Mesenchymal stem cell (in vitro differentiated cells and primary cell): ENCODE results near the gene SCN8A.

Experiments
- DNase-seq: peaks from one replicate; pipeline ENCODE4 v3.0.0-alpha.2; 2013
- H2AFZ ChIP-seq: one replicate; pipeline ENCODE4 v1.6.1; 2013; ENCODE audit warnings: low read depth, mild to moderate bottlenecking, control low read depth, inconsistent platforms, low read length, moderate library complexity
- H2AK5ac ChIP-seq: 2 replicates; pipeline ENCODE4 v1.6.1; 2013; ENCODE audit warnings: low read length, moderate library complexity, mild to moderate bottlenecking, inconsistent platforms; ENCODE audit not compliant: severe bottlenecking
- H2BK120ac ChIP-seq: one replicate; pipeline ENCODE4 v1.6.1; 2013; ENCODE audit warnings: low read depth, mild to moderate bottlenecking, inconsistent platforms, low read length, moderate library complexity
- H2BK12ac ChIP-seq, 2 experiments: one replicate each; pipeline ENCODE4 v1.6.1; 2013; ENCODE audit warnings: inconsistent platforms in 2 of 2, low read length in 2 of 2, mild to moderate bottlenecking in 2 of 2, moderate library complexity in 2 of 2, control low read depth in 1 of 2
- H2BK15ac ChIP-seq: one replicate; pipeline ENCODE4 v1.6.1; 2013; ENCODE audit warnings: mild to moderate bottlenecking, low read depth, inconsistent platforms; ENCODE audit not compliant: poor library complexity, severe bottlenecking
- H2BK5ac ChIP-seq: 2 replicates; pipeline ENCODE4 v1.6.1; 2013; ENCODE audit warnings: low read depth, mild to moderate bottlenecking, low read length, control low read depth, inconsistent platforms; ENCODE audit not compliant: poor library complexity, severe bottlenecking
- H3K14ac ChIP-seq, 2 experiments: one replicate each; pipeline ENCODE4 v1.6.1; 2013; ENCODE audit warnings: inconsistent platforms in 2 of 2, low read length in 2 of 2, control low read depth in 1 of 2, mild to moderate bottlenecking in 1 of 2, moderate library complexity in 1 of 2
- H3K18ac ChIP-seq, 2 experiments: one replicate each; pipeline ENCODE4 v1.6.1; 2013; ENCODE audit warnings: inconsistent platforms in 2 of 2, low read length in 2 of 2, control low read depth in 1 of 2, low read depth in 1 of 2, mild to moderate bottlenecking in 1 of 2
- H3K23ac ChIP-seq, 2 experiments: one replicate each; pipeline ENCODE4 v1.6.1; 2013; ENCODE audit warnings: inconsistent platforms in 2 of 2, low read length in 2 of 2, mild to moderate bottlenecking in 2 of 2, moderate library complexity in 2 of 2, control low read depth in 1 of 2
- H3K27ac ChIP-seq: 2 replicates; pipeline ENCODE4 v1.5.1; 2013; ENCODE audit warnings: mild to moderate bottlenecking, moderate library complexity, low read length, control low read depth, inconsistent platforms; ENCODE audit not compliant: poor library complexity, severe bottlenecking
- H3K27me3 ChIP-seq, 2 experiments: 2 replicates each; pipeline versions ENCODE4 v1.6.1 to v1.7.0; 2013; ENCODE audit warnings: low read length in 2 of 2, mild to moderate bottlenecking in 2 of 2, moderate library complexity in 2 of 2, control low read depth in 1 of 2, inconsistent platforms in 1 of 2; ENCODE audit not compliant: control insufficient read depth in 1 of 2, insufficient read depth in 1 of 2
- H3K36me3 ChIP-seq, 2 experiments: 2 replicates each; pipeline versions ENCODE4 v1.6.1 to v1.7.0; 2013; ENCODE audit warnings: low read length in 2 of 2, control low read depth in 1 of 2, inconsistent platforms in 1 of 2, low read depth in 1 of 2, mild to moderate bottlenecking in 1 of 2; ENCODE audit not compliant: insufficient read depth in 2 of 2, control insufficient read depth in 1 of 2
- H3K4ac ChIP-seq, 2 experiments: one replicate each; pipeline ENCODE4 v1.6.1; 2013; ENCODE audit warnings: inconsistent platforms in 2 of 2, low read length in 2 of 2, mild to moderate bottlenecking in 2 of 2, moderate library complexity in 2 of 2, control low read depth in 1 of 2, low read depth in 1 of 2
- H3K4me1 ChIP-seq: 2 replicates; pipeline ENCODE4 v1.6.1; 2013; ENCODE audit warnings: low read depth, low read length, control low read depth; ENCODE audit not compliant: control insufficient read depth, insufficient read depth
- H3K4me2 ChIP-seq: 2 replicates; pipeline ENCODE4 v1.6.1; 2013; ENCODE audit warnings: low read length, mild to moderate bottlenecking, inconsistent platforms; ENCODE audit not compliant: poor library complexity, severe bottlenecking
- H3K4me3 ChIP-seq, 2 experiments: 2 replicates each; pipeline versions ENCODE4 v1.5.1 to v1.7.0; 2013; ENCODE audit warnings: low read length in 2 of 2, mild to moderate bottlenecking in 2 of 2, control low read depth in 1 of 2, low read depth in 1 of 2; ENCODE audit not compliant: insufficient read depth in 1 of 2
- H3K79me1 ChIP-seq: replicated peaks from 2 replicates; pipeline ENCODE4 v1.6.1; 2013; ENCODE audit warnings: mild to moderate bottlenecking, control low read depth, low read length, inconsistent platforms; ENCODE audit not compliant: poor library complexity, severe bottlenecking
- H3K9ac ChIP-seq: 2 replicates; pipeline ENCODE4 v1.7.0; 2013; ENCODE audit warnings: mild to moderate bottlenecking, low read length, moderate library complexity
- H3K9me3 ChIP-seq: 2 replicates; pipeline ENCODE4 v1.7.0; 2013; ENCODE audit warnings: mild to moderate bottlenecking, low read length; ENCODE audit not compliant: control insufficient read depth
- H4K8ac ChIP-seq: one replicate; pipeline ENCODE4 v1.6.1; 2013; ENCODE audit warnings: inconsistent platforms, mild to moderate bottlenecking, low read length, moderate library complexity
- H4K91ac ChIP-seq: one replicate; pipeline ENCODE4 v1.6.1; 2013; ENCODE audit warnings: mild to moderate bottlenecking, low read length, inconsistent platforms
- WGBS: methylation state at CpG from one replicate; pipeline ENCODE4 v1.1.7; 2013; ENCODE audit warnings: mixed read lengths; 5-methylcytosine and 5-hydroxymethylcytosine counted together

SCN8A gene

DNA sequence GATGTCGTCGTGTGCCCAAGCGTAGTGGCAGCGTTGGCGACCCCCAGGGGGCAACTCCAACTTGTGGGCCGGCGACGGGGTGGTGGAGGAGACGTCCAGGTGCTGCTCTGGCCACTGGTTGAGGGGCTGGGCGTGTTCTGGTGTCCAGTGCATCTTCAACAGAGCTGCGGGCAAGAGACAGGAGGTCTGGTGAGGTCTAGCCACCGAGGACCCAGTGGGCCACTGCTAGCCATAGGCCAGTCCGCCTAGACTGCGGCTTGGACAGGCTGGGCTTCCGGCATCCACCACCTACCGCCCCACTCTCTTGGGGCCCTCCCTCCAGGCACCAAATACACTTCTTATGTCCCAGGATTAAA is 231.2 kb downstream of the SCN8A start:
- Histone ChIP-seq H3K79me1 (no peaks in the 10 kb centered on the region), H2BK15ac (no peak overlapping the region), H2BK120ac (no peak overlapping the region), H3K36me3 (peaks cover 0 to 3% of the 10 kb centered on the region in 2 experiments), H3K27ac (no peak overlapping the region), H2AK5ac (no peak overlapping the region), H2BK12ac (no peak overlapping the region), H3K4me2 (no peak overlapping the region), H2AFZ (no peak overlapping the region), H3K23ac (no peak overlapping the region), H3K4ac (no peak overlapping the region), H3K18ac (no peak overlapping the region), H3K9ac (no peak overlapping the region), H3K9me3 (no peaks in the 10 kb centered on the region), H4K91ac (no peak overlapping the region), H2BK5ac (no peak overlapping the region), H4K8ac (no peak overlapping the region), H3K4me1 (peaks cover 9% of the 10 kb centered on the region), H3K27me3 (peaks cover 20 to 33% of the 10 kb centered on the region in 2 experiments), H3K4me3 (no peak overlapping the region), H3K14ac (no peak overlapping the region)
- no peak for DNase-seq
- WGBS = 92% methylated on average over 16 of the region's 16 CpGs

GRCh38 chr12:51822956-51823355 is 231.9 kb downstream of the SCN8A start:
- Histone ChIP-seq H3K4ac (no peak overlapping the region), H3K23ac (no peak overlapping the region), H2AK5ac (no peak overlapping the region), H3K18ac (no peak overlapping the region), H3K79me1 (no peaks in the 10 kb centered on the region), H3K4me1 (peaks cover 11% of the 10 kb centered on the region), H2AFZ (no peak overlapping the region), H2BK12ac (no peak overlapping the region), H3K27ac (no peak overlapping the region), H3K9me3 (no peaks in the 10 kb centered on the region), H4K8ac (no peak overlapping the region), H2BK15ac (no peak overlapping the region), H3K14ac (no peak overlapping the region), H4K91ac (no peak overlapping the region), H3K4me3 (no peak overlapping the region), H3K36me3 (peaks cover 0 to 3% of the 10 kb centered on the region in 2 experiments), H2BK120ac (no peak overlapping the region), H3K4me2 (no peak overlapping the region), H2BK5ac (no peak overlapping the region), H3K27me3 (peaks cover 15 to 26% of the 10 kb centered on the region in 2 experiments), H3K9ac (no peak overlapping the region)
- no peak for DNase-seq
- 87% methylated on average over 4 of the region's 4 CpGs for WGBS

GRCh38 chr12:51823875-51824565 is 233.0 kb downstream of the SCN8A start:
- H3K23ac ChIP-seq = no peak overlapping the region
- no peak overlapping the region for H4K8ac ChIP-seq
- H3K9ac ChIP-seq = no peak overlapping the region
- H3K79me1 ChIP-seq = no peaks in the 10 kb centered on the region
- no peak overlapping the region for H3K18ac ChIP-seq
- H2AK5ac ChIP-seq = no peak overlapping the region
- no peak overlapping the region for H3K14ac ChIP-seq
- H3K27ac ChIP-seq = no peak overlapping the region
- H2BK12ac ChIP-seq = no peak overlapping the region
- H3K4me2 ChIP-seq = no peak overlapping the region
- no peak overlapping the region for H2BK120ac ChIP-seq
- no peak overlapping the region for H4K91ac ChIP-seq
- peaks cover 0 to 3% of the 10 kb centered on the region in 2 experiments for H3K36me3 ChIP-seq
- H2BK5ac ChIP-seq = no peak overlapping the region
- no peak overlapping the region for H2AFZ ChIP-seq
- H3K4me3 ChIP-seq = no peak overlapping the region
- peaks cover 10% of the 10 kb centered on the region for H3K4me1 ChIP-seq
- peaks cover 14 to 21% of the 10 kb centered on the region in 2 experiments for H3K27me3 ChIP-seq
- WGBS = 46% methylated on average over 6 of the region's 6 CpGs
- H2BK15ac ChIP-seq = no peak overlapping the region
- DNase-seq = peak; percentile 62
- no peaks in the 10 kb centered on the region for H3K9me3 ChIP-seq
- no peak overlapping the region for H3K4ac ChIP-seq

DNA sequence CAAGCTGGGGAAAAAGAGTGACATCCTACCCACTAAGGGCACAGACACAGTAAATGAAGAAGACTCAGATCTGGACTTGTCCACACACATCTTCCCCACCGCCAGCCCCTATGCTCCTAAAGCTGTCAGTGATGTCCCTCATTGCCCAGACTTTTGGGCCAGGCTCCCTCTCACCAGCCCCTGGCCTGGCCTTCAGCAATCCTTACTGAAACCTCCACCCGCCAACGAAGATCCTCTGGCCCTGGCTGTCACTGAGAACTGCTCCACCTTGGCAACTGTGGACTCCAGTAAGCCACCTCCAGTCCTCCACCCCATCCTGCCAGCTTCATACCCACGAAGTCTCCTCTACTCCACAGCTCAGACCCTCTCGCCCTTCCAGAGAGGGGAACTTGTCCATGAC is 234.2 kb downstream of the SCN8A start:
- no peak overlapping the region for H3K18ac ChIP-seq
- no peak overlapping the region for H2BK120ac ChIP-seq
- no peak overlapping the region for H3K23ac ChIP-seq
- no peak overlapping the region for H3K14ac ChIP-seq
- H3K4me3 ChIP-seq = no peak overlapping the region
- H3K79me1 ChIP-seq = no peaks in the 10 kb centered on the region
- H2BK12ac ChIP-seq = no peak overlapping the region
- no peak overlapping the region for H3K27ac ChIP-seq
- H4K8ac ChIP-seq = no peak overlapping the region
- no peak overlapping the region for H3K4ac ChIP-seq
- H2BK15ac ChIP-seq = no peak overlapping the region
- no peak for DNase-seq
- peaks cover 0 to 3% of the 10 kb centered on the region in 2 experiments for H3K36me3 ChIP-seq
- peaks cover 13 to 14% of the 10 kb centered on the region in 2 experiments for H3K27me3 ChIP-seq
- H3K9ac ChIP-seq = no peak overlapping the region
- no peak overlapping the region for H3K4me2 ChIP-seq
- no peaks in the 10 kb centered on the region for H3K9me3 ChIP-seq
- H3K4me1 ChIP-seq = peaks cover 10% of the 10 kb centered on the region
- 93% methylated on average over 5 of the region's 5 CpGs for WGBS
- H2AFZ ChIP-seq = no peak overlapping the region
- H4K91ac ChIP-seq = no peak overlapping the region
- H2BK5ac ChIP-seq = no peak overlapping the region
- H2AK5ac ChIP-seq = no peak overlapping the region
